GM18498 (cell line): ENCODE measurements around the gene ACSF3.

Experiments used
- ATAC-seq: cut with Tn5 transposase; IDR thresholded peaks from one replicate; pipeline ENCODE4 v1.9.1; 2021; ENCODE audit warnings: mild to moderate bottlenecking, moderate library complexity; ENCODE audit not compliant: unreplicated experiment

Gene ACSF3

GRCh38 chr16:89094252-89094879, 714 bp downstream of the ACSF3 start:
- ATAC-seq: no peak

DNA sequence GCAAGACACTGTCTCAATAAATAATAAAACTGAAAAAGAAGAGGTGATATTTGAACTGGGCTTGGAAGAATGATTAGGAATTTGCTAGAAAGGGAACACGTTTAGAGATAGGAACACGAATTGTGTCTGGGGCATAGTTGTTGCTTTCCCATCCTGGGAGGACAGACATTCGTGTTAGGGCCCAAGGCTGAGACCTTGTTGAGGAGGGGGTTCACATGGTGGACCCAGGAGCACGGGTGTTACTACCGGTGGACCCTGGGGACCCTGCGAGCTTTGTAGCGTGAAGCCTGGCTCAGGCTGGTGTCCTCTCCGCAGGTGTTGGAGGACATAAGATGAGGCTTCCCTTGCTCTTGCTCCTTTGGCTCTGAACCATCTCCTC, 1.2 kb downstream of the ACSF3 start:
- ATAC-seq: no peak

DNA sequence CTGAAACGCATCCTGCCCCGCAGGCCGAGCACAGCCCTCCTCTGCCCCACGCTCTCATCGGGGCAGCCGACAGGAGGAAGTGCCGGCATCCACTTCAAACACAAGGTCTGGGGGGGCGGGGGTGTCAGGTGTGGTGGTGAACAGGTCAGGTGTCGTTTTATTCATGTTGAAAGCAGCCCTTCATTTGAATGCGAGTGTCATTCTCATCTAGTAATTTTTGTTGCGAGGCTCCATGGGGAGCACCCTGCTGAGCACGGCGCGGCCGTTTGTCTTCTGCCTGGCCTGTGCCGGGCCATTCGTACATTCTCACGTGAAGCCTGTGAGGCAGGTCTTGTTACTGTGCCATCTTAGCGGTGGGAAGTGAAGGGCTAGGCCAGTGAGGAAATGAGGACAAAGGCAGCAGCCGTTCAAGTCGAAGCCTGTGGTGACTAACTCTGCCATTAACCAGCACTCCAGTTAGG, 1.9 kb downstream of the ACSF3 start:
- ATAC-seq: no peak

GRCh38 chr16:89096042-89096717, 2.5 kb downstream of the ACSF3 start:
- no peak for ATAC-seq

DNA sequence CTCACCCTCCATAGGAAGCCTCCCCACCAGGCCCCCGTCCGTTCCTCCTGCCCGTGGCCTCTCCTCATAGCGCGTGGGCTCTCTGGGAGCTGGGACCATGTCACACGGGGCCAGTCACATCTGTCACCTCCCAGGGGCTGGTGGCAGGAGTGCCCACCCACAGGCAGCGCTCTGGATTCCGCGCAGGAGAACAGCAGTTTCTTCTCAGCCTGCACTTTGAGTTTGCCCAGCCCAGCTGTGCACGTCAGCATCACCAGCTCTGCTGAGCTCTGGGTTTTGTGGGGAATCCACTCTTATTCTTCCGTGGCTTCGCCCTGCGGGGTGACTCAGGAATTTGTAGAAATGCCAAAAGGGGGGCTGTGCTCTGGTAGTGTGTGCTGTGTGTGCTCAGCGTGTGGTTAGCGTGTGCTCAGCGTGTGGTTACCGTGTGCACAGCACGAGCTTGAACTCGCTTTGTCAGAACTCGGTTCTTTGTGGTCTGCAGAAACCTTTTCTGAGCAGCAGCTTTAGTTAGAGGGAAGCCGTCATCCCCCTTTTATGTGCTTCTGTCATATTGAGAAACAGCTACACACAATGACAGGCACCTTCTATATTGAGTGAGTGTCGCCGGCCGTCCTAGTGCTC, 3.2 kb downstream of the ACSF3 start:
- ATAC-seq: no peak

GRCh38 chr16:89097392-89097772, 3.7 kb downstream of the ACSF3 start:
- no peak for ATAC-seq

- no peak for ATAC-seq
Observed at GRCh38 chr16:89098767-89099430, 5.2 kb downstream of the ACSF3 start.

DNA sequence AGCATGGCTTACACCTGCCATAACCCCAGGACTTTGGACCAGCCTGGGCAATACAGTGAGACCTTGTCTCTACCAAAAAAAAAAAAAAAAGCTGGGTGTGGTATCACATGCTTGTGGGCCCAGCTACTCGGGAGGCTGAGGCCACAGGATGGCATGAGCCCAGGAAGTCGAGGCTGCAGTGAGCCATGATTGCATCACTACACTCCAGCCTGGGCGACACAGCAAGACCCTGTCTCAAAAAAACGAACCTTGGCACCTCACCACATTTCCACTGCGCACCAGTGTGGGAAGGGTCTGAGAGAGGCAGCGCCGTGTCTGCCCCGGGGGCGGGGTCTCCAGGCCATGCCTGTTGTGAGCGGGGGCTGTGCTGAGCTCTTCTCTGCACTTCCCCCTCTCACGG, 6.3 kb downstream of the ACSF3 start:
- ATAC-seq: no peak

DNA sequence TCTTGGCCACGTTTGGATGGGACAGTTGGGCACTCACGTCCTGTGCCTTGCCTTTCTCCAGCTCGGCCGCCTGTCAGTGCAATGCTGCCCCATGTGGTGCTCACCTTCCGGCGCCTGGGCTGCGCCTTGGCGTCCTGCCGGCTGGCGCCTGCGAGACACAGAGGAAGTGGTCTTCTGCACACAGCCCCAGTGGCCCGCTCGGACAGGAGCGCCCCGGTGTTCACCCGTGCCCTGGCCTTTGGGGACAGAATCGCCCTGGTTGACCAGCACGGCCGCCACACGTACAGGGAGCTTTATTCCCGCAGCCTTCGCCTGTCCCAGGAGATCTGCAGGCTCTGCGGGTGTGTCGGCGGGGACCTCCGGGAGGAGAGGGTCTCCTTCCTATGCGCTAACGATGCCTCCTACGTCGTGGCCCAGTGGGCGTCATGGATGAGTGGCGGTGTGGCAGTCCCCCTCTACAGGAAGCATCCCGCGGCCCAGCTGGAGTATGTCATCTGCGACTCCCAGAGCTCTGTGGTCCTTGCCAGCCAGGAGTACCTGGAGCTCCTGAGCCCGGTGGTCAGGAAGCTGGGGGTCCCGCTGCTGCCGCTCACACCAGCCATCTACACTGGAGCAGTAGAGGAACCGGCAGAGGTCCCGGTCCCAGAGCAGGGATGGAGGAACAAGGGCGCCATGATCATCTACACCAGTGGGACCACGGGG, 7.1 kb downstream of the ACSF3 start:
- no peak for ATAC-seq

GRCh38 chr16:89101303-89102040, 7.8 kb downstream of the ACSF3 start:
- ATAC-seq: no peak

GRCh38 chr16:89102041-89102471, 8.4 kb downstream of the ACSF3 start:
- ATAC-seq: no peak

DNA sequence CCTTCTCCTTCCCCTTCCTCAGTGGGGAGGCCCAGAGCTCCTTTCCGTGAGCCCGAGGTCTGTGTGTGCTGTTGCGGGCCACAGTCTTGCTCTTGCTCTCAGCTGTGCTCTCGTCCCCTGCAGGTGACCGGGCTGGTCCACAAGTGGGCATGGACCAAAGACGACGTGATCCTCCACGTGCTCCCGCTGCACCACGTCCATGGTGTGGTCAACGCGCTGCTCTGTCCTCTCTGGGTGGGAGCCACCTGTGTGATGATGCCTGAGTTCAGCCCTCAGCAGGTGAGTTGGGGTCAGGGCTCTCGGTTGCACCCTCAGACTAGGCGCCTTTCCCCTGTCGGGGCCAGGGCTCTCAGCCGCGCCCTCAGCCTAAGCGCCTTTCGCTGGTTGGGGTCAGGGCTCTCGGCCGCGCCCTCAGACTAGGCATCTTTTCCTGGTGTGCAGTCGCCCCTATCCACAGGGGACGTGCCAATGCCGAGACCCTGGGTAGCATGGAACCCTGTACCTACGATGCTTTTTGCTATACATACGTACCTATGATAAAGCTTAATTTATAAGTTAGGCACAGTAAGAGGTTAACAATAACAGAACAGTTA, 8.9 kb downstream of the ACSF3 start:
- ATAC-seq: no peak

GRCh38 chr16:89103156-89103555, 9.5 kb downstream of the ACSF3 start:
- ATAC-seq: no peak

GRCh38 chr16:89103781-89104180, 10.1 kb downstream of the ACSF3 start:
- ATAC-seq: no peak

- ATAC-seq: no peak
Observed at GRCh38 chr16:89104303-89104702, 10.7 kb downstream of the ACSF3 start.

DNA sequence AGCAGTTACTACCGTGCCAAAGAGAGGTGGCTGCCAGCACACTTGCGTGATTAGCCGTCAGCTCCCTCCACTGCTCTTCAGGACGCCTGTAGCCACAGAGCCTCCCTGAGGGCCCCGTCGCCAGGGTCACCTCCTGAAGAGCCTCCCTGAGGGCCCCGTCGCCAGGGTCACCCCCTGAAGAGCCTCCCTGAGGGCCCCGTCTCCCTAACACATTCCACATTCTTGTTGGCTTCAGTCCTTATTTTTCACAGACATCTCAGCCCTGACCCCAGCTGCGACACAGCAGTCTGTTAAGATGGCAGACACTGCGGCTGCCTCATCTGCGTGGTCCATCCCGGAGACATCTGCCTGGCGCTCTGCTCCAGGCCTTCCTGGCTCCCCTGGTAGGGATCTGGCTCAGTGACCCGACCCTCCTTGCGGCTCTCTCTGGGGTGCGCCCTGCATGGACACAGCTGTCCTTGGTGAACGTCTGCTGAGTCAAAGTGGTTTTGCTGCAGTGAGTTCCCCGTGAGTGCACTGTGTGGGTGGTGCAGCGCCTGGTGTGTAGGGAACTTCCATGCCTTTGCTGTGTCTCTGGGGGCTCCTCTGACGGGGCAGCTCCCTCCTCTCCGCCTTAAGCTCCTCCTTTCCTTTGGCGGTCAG, 11.4 kb downstream of the ACSF3 start:
- ATAC-seq: no peak

DNA sequence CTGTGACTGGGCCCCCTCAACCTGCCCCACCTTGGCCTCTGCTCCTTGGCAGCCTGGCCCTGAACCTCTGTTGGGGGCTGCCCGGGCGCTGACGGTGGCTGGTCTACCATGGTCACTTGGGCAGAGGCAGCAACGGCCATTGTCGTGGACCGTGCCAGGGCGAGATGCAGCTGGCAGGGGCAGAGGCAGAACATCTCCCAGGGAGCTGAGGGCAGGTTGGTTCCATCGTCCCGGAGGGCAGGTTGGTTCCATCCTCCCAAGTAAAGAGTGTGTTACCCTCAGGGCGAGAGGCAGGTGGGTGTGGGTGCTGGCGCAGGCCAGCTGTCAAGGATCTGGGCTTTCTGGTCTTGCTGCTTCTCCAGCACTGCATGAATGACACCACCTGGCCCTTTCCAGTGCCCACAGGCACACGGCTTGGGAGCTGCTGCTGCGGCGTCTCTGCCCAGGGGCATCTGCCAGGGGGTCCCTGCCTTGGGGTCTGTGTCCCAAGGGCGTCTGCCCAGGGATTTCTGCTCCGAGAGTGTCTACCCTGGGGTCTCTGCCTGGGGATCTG, 12.0 kb downstream of the ACSF3 start:
- no peak for ATAC-seq

- no peak for ATAC-seq
Observed at GRCh38 chr16:89106533-89107202, 13.0 kb downstream of the ACSF3 start.

DNA sequence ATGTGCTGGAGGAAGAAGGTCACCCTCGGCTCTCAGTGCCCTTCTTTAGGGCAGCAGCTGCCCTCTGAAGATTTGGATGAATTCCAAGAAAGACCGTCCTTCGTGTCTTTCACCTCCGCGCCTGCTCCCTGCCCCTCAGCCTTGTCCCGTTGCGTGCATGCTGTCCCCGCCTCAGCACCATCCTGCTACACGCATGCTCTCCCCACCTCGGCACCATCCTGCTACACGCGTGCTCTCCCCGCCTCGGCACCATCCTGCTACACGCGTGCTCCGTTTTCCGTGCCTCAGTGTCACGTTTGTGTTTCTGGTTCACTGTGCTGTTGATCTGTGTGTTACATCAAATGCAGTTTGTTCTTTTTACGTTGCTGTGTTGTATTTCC, 13.5 kb downstream of the ACSF3 start:
- no peak for ATAC-seq
